Measurements from ENCODE around the gene CHST14.

CHST14 gene

GRCh38 chr15:40472171-40472727 lies 1.5 kb downstream of the CHST14 start:
- H3K27me3 Mint-ChIP-seq = no peaks in the 10 kb centered on the region
- H3K9me3 Mint-ChIP-seq = no peaks in the 10 kb centered on the region
- DNase-seq (no peak), ATAC-seq (replicated peaks) (no peak)
- peak overlapping the region in 1 of 2 donors; percentile 57 for H3K27ac Mint-ChIP-seq
- peaks cover 11% of the 10 kb centered on the region for H3K36me3 Mint-ChIP-seq (ENCODE audit: insufficient read depth)
- H3K4me1 Mint-ChIP-seq (ENCODE audit: low read depth in 2 of 2) = peaks cover 12 to 17% of the 10 kb centered on the region in 2 donors
- H3K4me3 Mint-ChIP-seq = peak overlapping the region; percentile 84 to 88

GRCh38 chr15:40474581-40474980 lies 3.8 kb downstream of the CHST14 start:
- H3K9me3 Mint-ChIP-seq = no peaks in the 10 kb centered on the region
- no peak for ATAC-seq (replicated peaks)
- H3K36me3 Mint-ChIP-seq (ENCODE audit: insufficient read depth) = peaks cover 11% of the 10 kb centered on the region
- DNase-seq = no peak
- H3K4me1 Mint-ChIP-seq (ENCODE audit: low read depth in 2 of 2) = peaks cover 11 to 12% of the 10 kb centered on the region in 2 donors
- H3K4me3 Mint-ChIP-seq = no peak overlapping the region
- H3K27me3 Mint-ChIP-seq = peaks cover 0 to 9% of the 10 kb centered on the region in 2 donors
- peak overlapping the region; percentile 19 to 44 for H3K27ac Mint-ChIP-seq

- Mint-ChIP-seq H3K27ac (no peak overlapping the region), H3K9me3 (no peaks in the 10 kb centered on the region), H3K36me3 (ENCODE audit: insufficient read depth) (peaks cover 5% of the 10 kb centered on the region), H3K4me3 (no peak overlapping the region), H3K27me3 (peaks cover 20 to 23% of the 10 kb centered on the region in 2 donors), H3K4me1 (ENCODE audit: low read depth in 2 of 2) (peaks cover 2 to 3% of the 10 kb centered on the region in 2 donors)
- ATAC-seq (replicated peaks) (no peak), DNase-seq (no peak)
Measured at GRCh38 chr15:40477642-40478327, 7.0 kb downstream of the CHST14 start.

- Mint-ChIP-seq H3K27me3 (peaks cover 20 to 27% of the 10 kb centered on the region in 2 donors), H3K4me1 (ENCODE audit: low read depth in 2 of 2) (no peaks in the 10 kb centered on the region), H3K27ac (no peak overlapping the region), H3K9me3 (no peaks in the 10 kb centered on the region), H3K4me3 (no peak overlapping the region), H3K36me3 (ENCODE audit: insufficient read depth) (no peaks in the 10 kb centered on the region)
- ATAC-seq (replicated peaks) = no peak
- no peak for DNase-seq
Measured at GRCh38 chr15:40479024-40479423, 8.2 kb downstream of the CHST14 start.

GRCh38 chr15:40481341-40482074 lies 10.7 kb downstream of the CHST14 start:
- ATAC-seq (replicated peaks) = no peak
- peaks cover 33 to 36% of the 10 kb centered on the region in 2 donors for H3K27me3 Mint-ChIP-seq

GRCh38 chr15:40483919-40484318 lies 13.1 kb downstream of the CHST14 start:
- Mint-ChIP-seq H3K4me1 (ENCODE audit: low read depth in 2 of 2) (no peaks in the 10 kb centered on the region), H3K27me3 (peaks cover 29 to 36% of the 10 kb centered on the region in 2 donors)

More at GRCh38 chr15:40481341-40482074, 10.7 kb downstream of the CHST14 start:
- DNase-seq = no peak
- Mint-ChIP-seq H3K9me3 (no peaks in the 10 kb centered on the region), H3K36me3 (ENCODE audit: insufficient read depth) (no peaks in the 10 kb centered on the region), H3K4me1 (ENCODE audit: low read depth in 2 of 2) (no peaks in the 10 kb centered on the region), H3K4me3 (no peak overlapping the region), H3K27ac (no peak overlapping the region)

GRCh38 chr15:40486066-40486770 lies 15.4 kb downstream of the CHST14 start:
- no peaks in the 10 kb centered on the region for H3K4me1 Mint-ChIP-seq (ENCODE audit: low read depth in 2 of 2)

More at GRCh38 chr15:40483919-40484318, 13.1 kb downstream of the CHST14 start:
- Mint-ChIP-seq H3K27ac (no peak overlapping the region), H3K9me3 (no peaks in the 10 kb centered on the region), H3K36me3 (ENCODE audit: insufficient read depth) (peaks cover 3% of the 10 kb centered on the region), H3K4me3 (no peak overlapping the region)
- ATAC-seq (replicated peaks) = no peak
- no peak for DNase-seq

GRCh38 chr15:40487816-40488682 lies 17.3 kb downstream of the CHST14 start:
- no peak for ATAC-seq (replicated peaks)
- Mint-ChIP-seq H3K4me1 (ENCODE audit: low read depth in 2 of 2) (peaks cover under 1 to 2% of the 10 kb centered on the region in 2 donors), H3K36me3 (ENCODE audit: insufficient read depth) (peaks cover 4% of the 10 kb centered on the region)

More at GRCh38 chr15:40486066-40486770, 15.4 kb downstream of the CHST14 start:
- Mint-ChIP-seq H3K27me3 (peaks cover 13 to 23% of the 10 kb centered on the region in 2 donors), H3K4me3 (no peak overlapping the region), H3K36me3 (ENCODE audit: insufficient read depth) (peaks cover 4% of the 10 kb centered on the region), H3K9me3 (no peaks in the 10 kb centered on the region), H3K27ac (peak overlapping the region in 1 of 2 donors; percentile 38)
- no peak for DNase-seq
- ATAC-seq (replicated peaks) = no peak

GRCh38 chr15:40489274-40490175 lies 18.7 kb downstream of the CHST14 start:
- Mint-ChIP-seq H3K9me3 (no peaks in the 10 kb centered on the region), H3K4me3 (no peak overlapping the region), H3K27me3 (peaks cover 10 to 13% of the 10 kb centered on the region in 2 donors), H3K36me3 (ENCODE audit: insufficient read depth) (peaks cover 4% of the 10 kb centered on the region), H3K27ac (no peak overlapping the region), H3K4me1 (ENCODE audit: low read depth in 2 of 2) (peaks cover 12 to 13% of the 10 kb centered on the region in 2 donors)
- ATAC-seq (replicated peaks) (no peak), DNase-seq (no peak)

More at GRCh38 chr15:40487816-40488682, 17.3 kb downstream of the CHST14 start:
- no peak for DNase-seq
- H3K27ac Mint-ChIP-seq = no peak overlapping the region
- no peak overlapping the region for H3K4me3 Mint-ChIP-seq
- no peaks in the 10 kb centered on the region for H3K9me3 Mint-ChIP-seq
- peaks cover 11 to 13% of the 10 kb centered on the region in 2 donors for H3K27me3 Mint-ChIP-seq

- Mint-ChIP-seq H3K27ac (peak overlapping the region; percentile 5 to 33), H3K4me1 (ENCODE audit: low read depth in 2 of 2) (peaks cover 12 to 13% of the 10 kb centered on the region in 2 donors), H3K9me3 (no peaks in the 10 kb centered on the region), H3K27me3 (peaks cover 3 to 10% of the 10 kb centered on the region in 2 donors), H3K36me3 (ENCODE audit: insufficient read depth) (peaks cover 4% of the 10 kb centered on the region), H3K4me3 (peak overlapping the region; percentile 35 to 39)
- ATAC-seq (replicated peaks) (peak; percentile 73), DNase-seq (no peak)
Measured at GRCh38 chr15:40493089-40493840, 22.5 kb downstream of the CHST14 start.

- no peak overlapping the region for H3K27ac Mint-ChIP-seq
Measured at GRCh38 chr15:40495516-40495915, 24.7 kb downstream of the CHST14 start.

More at GRCh38 chr15:40495516-40495915, 24.7 kb downstream of the CHST14 start:
- H3K36me3 Mint-ChIP-seq (ENCODE audit: insufficient read depth) = no peaks in the 10 kb centered on the region
- no peak for DNase-seq
- peaks cover 12 to 13% of the 10 kb centered on the region in 2 donors for H3K4me1 Mint-ChIP-seq (ENCODE audit: low read depth in 2 of 2)
- peaks cover 15 to 22% of the 10 kb centered on the region in 2 donors for H3K27me3 Mint-ChIP-seq
- H3K9me3 Mint-ChIP-seq = no peaks in the 10 kb centered on the region
- no peak overlapping the region for H3K4me3 Mint-ChIP-seq
- no peak for ATAC-seq (replicated peaks)

Data from effector memory CD8-positive, alpha-beta T cell (primary cell).